SK-N-SH (cell line): ENCODE measurements around the gene BCAS3.

Source experiments
- SMC3 ChIP-seq: IDR thresholded peaks from 2 replicates; pipeline ENCODE4 v1.6.1; 2012; ENCODE audit warnings: low read depth, low read length, improper control_type of control experiment
- YY1 ChIP-seq: IDR thresholded peaks from 2 replicates; pipeline ENCODE4 v1.4.0; 2012; ENCODE audit warnings: low read depth, mild to moderate bottlenecking

DNA sequence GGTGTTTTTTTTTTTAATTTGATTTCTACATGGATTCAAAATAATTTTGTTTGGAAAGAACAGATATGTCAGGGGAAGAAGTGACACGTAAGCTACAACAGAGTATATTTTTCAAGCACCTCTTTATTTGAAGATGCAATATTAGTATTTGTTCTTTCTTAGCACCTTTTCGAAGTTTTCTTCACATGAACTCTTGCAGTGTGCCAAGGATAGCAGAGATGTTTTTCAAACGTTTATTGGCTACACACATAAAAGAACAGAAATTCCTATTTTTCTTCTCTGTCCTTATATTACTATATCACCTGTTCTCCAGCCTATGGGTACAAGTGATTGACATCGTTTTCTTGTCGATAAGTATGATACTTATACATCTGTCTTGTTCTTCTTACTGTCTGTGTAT lies 529.3 kb downstream of the BCAS3 start:
- TF ChIP-seq YY1: no peak
- TF ChIP-seq SMC3: no peak
